OCI-LY3 (cell line): Measurements from ENCODE around the gene PLEKHA8.

Experiments used
- H2AFZ ChIP-seq: fragments of 200-600, 300-600 bp; shearing (Covaris generic); 2 replicates; pipeline ENCODE4 v1.6.0; 2014; ENCODE audit warnings: antibody characterized with exemption, low read depth, low read length
- H3K27ac ChIP-seq: fragments of 200-600, 300-600 bp; sonication (generic); 2 replicates; pipeline ENCODE4 v1.5.1; 2014; ENCODE audit warnings: mild to moderate bottlenecking, low read length, moderate library complexity, mixed read lengths
- H3K27me3 ChIP-seq: fragments of 200-600, 300-600 bp; sonication (generic); 2 replicates; pipeline ENCODE4 v1.6.1; 2014; ENCODE audit warnings: low read depth, low read length, mixed read lengths
- H3K36me3 ChIP-seq: fragments of 200-600, 300-600 bp; sonication (generic); replicated peaks from 2 replicates; pipeline ENCODE3; 2014; ENCODE audit warnings: low read depth, low read length, mixed read lengths
- H3K4me1 ChIP-seq: fragments of 300-600, 200-600 bp; sonication (generic); 2 replicates; pipeline ENCODE4 v1.6.1; 2014; ENCODE audit warnings: low read length, mixed read lengths
- H3K4me2 ChIP-seq: fragments of 200-600, 300-600 bp; sonication (generic); 2 replicates; pipeline ENCODE4 v1.6.1; 2014; ENCODE audit warnings: low read length, mixed read lengths
- H3K4me3 ChIP-seq: fragments of 300-600, 200-600 bp; sonication (generic); 2 replicates; pipeline ENCODE4 v1.5.1; 2014; ENCODE audit warnings: antibody characterized with exemption, mild to moderate bottlenecking, low read length, moderate library complexity
- H3K79me2 ChIP-seq: fragments of 300-600, 200-600 bp; shearing (Covaris generic); 2 replicates; pipeline ENCODE4 v1.6.1; 2014; ENCODE audit warnings: mild to moderate bottlenecking, low read length, mixed read lengths
- H3K9ac ChIP-seq: fragments of 300-600, 200-600 bp; shearing (Covaris generic); 2 replicates; pipeline ENCODE4 v1.6.0; 2014; ENCODE audit warnings: mild to moderate bottlenecking, low read length, moderate library complexity
- H3K9me3 ChIP-seq: fragments of 200-600, 300-600 bp; shearing (Covaris generic); 2 replicates; pipeline ENCODE4 v1.6.1; 2014; ENCODE audit warnings: low read length, mixed read lengths; ENCODE audit not compliant: insufficient read depth
- H4K20me1 ChIP-seq: fragments of 200-600, 300-600 bp; sonication (generic); 2 replicates; pipeline ENCODE4 v1.6.1; 2016; ENCODE audit warnings: low read length, mixed read lengths; ENCODE audit not compliant: insufficient read depth
- EZH2phosphoT487 ChIP-seq: fragments of 200-600 bp; shearing (Covaris generic); IDR thresholded peaks from 2 replicates; pipeline ENCODE4 v1.6.1; 2018; ENCODE audit warnings: antibody characterized with exemption, mixed run types, low read depth
- TF ChIP-seq, protein P1 (sequence below): fragments of 200-600, 300-600 bp; sonication (generic); IDR thresholded peaks from 2 replicates; pipeline ENCODE4 v1.5.1; 2014; ENCODE audit warnings: antibody characterized with exemption, low read length, low read depth

The PLEKHA8 gene

DNA sequence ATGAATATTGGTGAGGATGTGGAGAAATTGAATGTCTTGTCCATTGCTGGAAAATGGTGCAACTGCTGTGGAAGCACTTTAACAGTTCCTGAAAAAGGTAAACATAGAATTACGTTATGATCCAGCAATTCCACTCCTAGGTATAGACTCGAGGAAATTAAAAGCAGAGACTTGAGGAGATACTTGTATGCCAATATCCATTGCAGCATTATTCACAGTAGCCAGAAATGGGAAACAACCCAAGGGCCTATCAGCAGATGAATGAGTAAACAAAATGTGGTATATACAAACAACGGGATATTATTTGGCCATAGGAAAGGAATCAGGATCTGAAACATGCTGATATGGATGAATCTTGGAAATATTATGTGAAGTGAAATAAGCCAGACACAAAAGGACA is 74.1 kb downstream of the PLEKHA8 start:
- TF ChIP-seq, protein P1, sequence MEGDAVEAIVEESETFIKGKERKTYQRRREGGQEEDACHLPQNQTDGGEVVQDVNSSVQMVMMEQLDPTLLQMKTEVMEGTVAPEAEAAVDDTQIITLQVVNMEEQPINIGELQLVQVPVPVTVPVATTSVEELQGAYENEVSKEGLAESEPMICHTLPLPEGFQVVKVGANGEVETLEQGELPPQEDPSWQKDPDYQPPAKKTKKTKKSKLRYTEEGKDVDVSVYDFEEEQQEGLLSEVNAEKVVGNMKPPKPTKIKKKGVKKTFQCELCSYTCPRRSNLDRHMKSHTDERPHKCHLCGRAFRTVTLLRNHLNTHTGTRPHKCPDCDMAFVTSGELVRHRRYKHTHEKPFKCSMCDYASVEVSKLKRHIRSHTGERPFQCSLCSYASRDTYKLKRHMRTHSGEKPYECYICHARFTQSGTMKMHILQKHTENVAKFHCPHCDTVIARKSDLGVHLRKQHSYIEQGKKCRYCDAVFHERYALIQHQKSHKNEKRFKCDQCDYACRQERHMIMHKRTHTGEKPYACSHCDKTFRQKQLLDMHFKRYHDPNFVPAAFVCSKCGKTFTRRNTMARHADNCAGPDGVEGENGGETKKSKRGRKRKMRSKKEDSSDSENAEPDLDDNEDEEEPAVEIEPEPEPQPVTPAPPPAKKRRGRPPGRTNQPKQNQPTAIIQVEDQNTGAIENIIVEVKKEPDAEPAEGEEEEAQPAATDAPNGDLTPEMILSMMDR = no peak
- no peak for TF ChIP-seq EZH2phosphoT487
- no peak overlapping the region for H3K27ac ChIP-seq

DNA sequence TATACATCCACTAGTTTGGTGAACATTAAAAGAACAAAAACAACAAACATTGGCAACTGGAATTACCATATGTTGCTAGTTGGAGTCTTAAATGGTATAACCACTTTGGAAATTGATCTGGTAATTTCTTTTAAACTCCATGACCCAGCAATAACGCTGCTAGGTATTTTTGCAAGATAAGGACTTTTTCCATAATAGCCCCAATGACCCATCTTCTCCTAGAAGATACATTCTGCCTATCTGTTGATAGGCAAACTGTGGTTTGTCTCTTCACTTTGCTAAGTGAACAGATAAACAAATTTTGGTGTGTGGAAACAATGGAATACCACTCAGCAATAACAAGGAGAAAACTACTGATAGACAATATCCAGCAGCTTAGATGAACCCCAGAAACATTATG is 75.9 kb downstream of the PLEKHA8 start:
- no peak overlapping the region for H3K4me2 ChIP-seq
- H2AFZ ChIP-seq = no peak overlapping the region
- H3K79me2 ChIP-seq = no peaks in the 10 kb centered on the region
- no peaks in the 10 kb centered on the region for H3K4me1 ChIP-seq
- H3K9me3 ChIP-seq = no peaks in the 10 kb centered on the region
- H3K27me3 ChIP-seq = no peaks in the 10 kb centered on the region
- H3K27ac ChIP-seq = no peak overlapping the region
- no peak overlapping the region for H3K9ac ChIP-seq
- H3K4me3 ChIP-seq = no peak overlapping the region
- no peak for TF ChIP-seq EZH2phosphoT487
- TF ChIP-seq, protein P1 = no peak
- H4K20me1 ChIP-seq = no peaks in the 10 kb centered on the region
- H3K36me3 ChIP-seq = no peaks in the 10 kb centered on the region

More for the DNA sequence above, 74.1 kb downstream of the PLEKHA8 start:
- Histone ChIP-seq H3K27me3 (no peaks in the 10 kb centered on the region), H3K4me1 (no peaks in the 10 kb centered on the region), H3K36me3 (no peaks in the 10 kb centered on the region), H3K9me3 (no peaks in the 10 kb centered on the region), H3K9ac (no peak overlapping the region), H3K4me3 (no peak overlapping the region), H3K4me2 (no peak overlapping the region), H3K79me2 (no peaks in the 10 kb centered on the region), H4K20me1 (no peaks in the 10 kb centered on the region), H2AFZ (no peak overlapping the region)

DNA sequence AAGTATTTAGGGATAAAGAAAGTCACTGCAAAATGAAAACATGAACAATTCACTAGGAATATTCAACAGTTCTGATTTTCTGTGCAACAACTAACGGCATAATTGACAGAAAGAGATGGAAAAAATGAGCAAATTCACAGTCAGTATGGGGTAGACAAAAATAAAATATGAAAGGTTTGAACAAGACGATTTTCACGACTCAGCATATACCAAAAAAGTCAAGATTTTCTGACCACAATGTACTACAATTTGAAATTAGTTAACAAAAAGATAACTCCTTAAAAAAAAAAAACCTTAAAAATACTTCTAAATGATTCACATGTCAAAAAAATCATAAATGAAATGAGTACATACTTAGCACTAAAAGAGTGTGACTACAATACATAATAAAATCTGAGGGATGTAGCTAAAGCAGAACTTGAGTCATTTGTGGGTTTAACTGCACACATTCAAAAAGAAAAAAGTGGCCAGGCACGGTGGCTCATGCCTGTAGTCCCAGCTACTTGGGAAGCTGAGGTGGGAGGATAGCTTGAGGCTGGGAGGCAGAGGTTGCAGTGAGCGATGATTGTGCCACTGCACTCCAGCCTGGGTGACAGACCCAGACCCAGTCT is 84.0 kb downstream of the PLEKHA8 start:
- Histone ChIP-seq H2AFZ (no peak overlapping the region), H3K4me1 (no peaks in the 10 kb centered on the region; the same call in 1 of the 2 replicates), H3K4me2 (no peak overlapping the region), H3K79me2 (no peaks in the 10 kb centered on the region), H3K27ac (no peak overlapping the region), H3K9me3 (peaks cover 3% of the 10 kb centered on the region; the same call in 1 of the 2 replicates), H3K36me3 (peaks cover 3% of the 10 kb centered on the region), H3K27me3 (no peaks in the 10 kb centered on the region), H3K9ac (no peak overlapping the region), H4K20me1 (no peaks in the 10 kb centered on the region), H3K4me3 (no peak overlapping the region)
- TF ChIP-seq, protein P1 = no peak
- TF ChIP-seq EZH2phosphoT487 = no peak

DNA sequence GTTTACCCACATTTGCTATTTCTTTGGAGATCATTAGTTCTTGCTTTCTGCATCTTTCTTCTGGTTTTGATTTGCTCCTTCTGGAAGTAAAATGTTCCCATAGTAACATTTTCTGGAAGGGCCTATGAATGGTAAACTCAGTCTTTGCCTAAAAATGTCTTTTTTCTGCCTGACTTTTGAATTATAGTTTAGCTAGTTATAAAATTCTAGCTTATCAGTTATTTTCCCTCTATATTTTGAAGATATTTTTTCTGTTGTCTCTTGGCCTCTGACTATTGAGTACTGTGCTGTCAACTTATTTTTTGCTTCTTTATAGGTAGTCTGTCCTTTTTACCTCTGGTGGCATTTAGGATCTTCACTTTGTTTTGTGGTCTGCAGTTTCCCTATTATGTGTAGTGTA is 84.9 kb downstream of the PLEKHA8 start:
- peaks cover 3% of the 10 kb centered on the region; the same call in 1 of the 2 replicates for H3K9me3 ChIP-seq
- no peak overlapping the region for H3K9ac ChIP-seq
- no peaks in the 10 kb centered on the region for H3K27me3 ChIP-seq
- H3K36me3 ChIP-seq = peaks cover 3% of the 10 kb centered on the region
- H4K20me1 ChIP-seq = no peaks in the 10 kb centered on the region
- TF ChIP-seq, protein P1 = no peak
- TF ChIP-seq EZH2phosphoT487 = no peak
- H3K4me3 ChIP-seq = no peak overlapping the region
- no peaks in the 10 kb centered on the region; the same call in 1 of the 2 replicates for H3K4me1 ChIP-seq
- no peak overlapping the region for H2AFZ ChIP-seq
- no peaks in the 10 kb centered on the region for H3K79me2 ChIP-seq
- no peak overlapping the region for H3K4me2 ChIP-seq
- H3K27ac ChIP-seq = no peak overlapping the region
